B cell (primary cell): Measurements from ENCODE around the gene EFR3B. TPM values are rescaled to one million over a fixed set of nuclear protein-coding genes. Genes with fewer than 3 reads are reported as not detected.

Experiments used
- ATAC-seq: fragments of 200-7000 bp; cut with Tn5 transposase; one replicate; pipeline ENCODE4 v1.10.0; 2021; ENCODE audit warnings: low read depth, mild to moderate bottlenecking, moderate number of reproducible peaks, moderate library complexity
- CTCF ChIA-PET: fragments of 350-600 bp; sonication (Branson Sonifier 250); formaldehyde crosslinking; loops from one replicate; lab custom pipeline; 2021; ENCODE audit warnings: antibody characterized with exemption, inconsistent platforms; lab: Charles Lee
- POLR2A ChIA-PET: fragments of 350-600 bp; sonication (Branson Sonifier 250); formaldehyde crosslinking; loops from one replicate; lab custom pipeline; 2021; ENCODE audit warnings: antibody characterized with exemption; lab: Charles Lee
- DNase-seq: peaks from one replicate; pipeline ENCODE4 v3.0.0; 2013
- H2AFZ ChIP-seq: 2 replicates; pipeline ENCODE4 v1.6.1; 2012; ENCODE audit warnings: mild to moderate bottlenecking, low read depth, low read length; ENCODE audit not compliant: insufficient read depth, poor library complexity, severe bottlenecking
- H3K27ac ChIP-seq, 2 donors: 1 replicate in 1 of 2; 2 replicates in 1 of 2; pipeline ENCODE4 v1.5.1; 2012 to 2013; ENCODE audit warnings: low read length in 2 of 2, mild to moderate bottlenecking in 2 of 2, moderate library complexity in 1 of 2
- H3K27me3 ChIP-seq, 4 experiments: fragments of 200-600 bp in 1 of 4; sonication (generic) in 1 of 4; replicated peaks in 1 of 4; 1 replicate in 2 of 4; 2 replicates in 2 of 4; pipeline versions ENCODE4 v1.6.1 to v1.7.0; 2013 to 2016; ENCODE audit warnings: low read length in 3 of 4, mild to moderate bottlenecking in 2 of 4, mixed read lengths in 1 of 4, moderate library complexity in 1 of 4; ENCODE audit not compliant: insufficient read depth in 4 of 4, control insufficient read depth in 3 of 4; ENCODE audit errors: control extremely low read depth in 1 of 4
- H3K36me3 ChIP-seq, 2 experiments: replicated peaks in 1 of 2; 1 replicate in 1 of 2; 2 replicates in 1 of 2; pipeline versions ENCODE4 v1.6.1 to v1.7.1; 2013; ENCODE audit warnings: low read length in 1 of 2; ENCODE audit not compliant: insufficient read depth in 2 of 2, control insufficient read depth in 1 of 2; ENCODE audit errors: control extremely low read depth in 1 of 2, extremely low read depth in 1 of 2
- H3K4me1 ChIP-seq, 2 donors: fragments of 200-600 bp in 1 of 2; sonication (generic) in 1 of 2; 1 replicate in 1 of 2; 2 replicates in 1 of 2; pipeline versions ENCODE4 v1.5.1 to v1.6.1; 2013 to 2017; ENCODE audit warnings: low read length in 2 of 2; ENCODE audit not compliant: control insufficient read depth in 2 of 2, insufficient read depth in 2 of 2
- H3K4me2 ChIP-seq: replicated peaks from 2 replicates; pipeline ENCODE3; 2012; ENCODE audit warnings: mild to moderate bottlenecking, low read depth, low read length; ENCODE audit not compliant: poor library complexity, severe bottlenecking
- H3K4me3 ChIP-seq, 5 experiments: fragments of 200-600 bp in 1 of 5; sonication (generic) in 1 of 5; 1 replicate in 3 of 5; 2 replicates in 2 of 5; pipeline versions ENCODE4 v1.5.1 to v1.7.0; 2011 to 2016; ENCODE audit warnings: low read length in 4 of 5, mild to moderate bottlenecking in 4 of 5, low read depth in 2 of 5, control low read depth in 1 of 5, moderate library complexity in 1 of 5; ENCODE audit not compliant: insufficient read depth in 1 of 5; ENCODE audit errors: control extremely low read depth in 1 of 5, extremely low read depth in 1 of 5
- H3K79me2 ChIP-seq: fragments of 200-600 bp; sonication (generic); one replicate; pipeline ENCODE4 v1.6.0; 2016; ENCODE audit warnings: low read length; ENCODE audit not compliant: control insufficient read depth, insufficient read depth
- H3K9ac ChIP-seq: fragments of 200-600 bp; sonication (generic); 2 replicates; pipeline ENCODE4 v1.6.1; 2017; ENCODE audit warnings: mild to moderate bottlenecking, low read length, moderate library complexity
- H3K9me3 ChIP-seq, 3 donors: one replicate each; pipeline versions ENCODE4 v1.6.1 to v1.7.1; 2013; ENCODE audit warnings: low read length in 2 of 3; ENCODE audit not compliant: control insufficient read depth in 2 of 3, insufficient read depth in 1 of 3; ENCODE audit errors: control extremely low read depth in 1 of 3
- H4K20me1 ChIP-seq: 2 replicates; pipeline ENCODE4 v1.6.0; 2012; ENCODE audit warnings: mild to moderate bottlenecking, low read length; ENCODE audit not compliant: insufficient read depth, control insufficient read depth, poor library complexity, severe bottlenecking
- H3K27ac Mint-ChIP-seq: one replicate; pipeline ENCODE4 v1.8.0; 2021; ENCODE audit warnings: mixed read lengths
- H3K27me3 Mint-ChIP-seq: one replicate; pipeline ENCODE4 v1.8.0; 2021; ENCODE audit warnings: mixed read lengths
- H3K4me1 Mint-ChIP-seq: one replicate; pipeline ENCODE4 v1.8.0; 2021; ENCODE audit warnings: mixed read lengths
- H3K4me3 Mint-ChIP-seq: one replicate; pipeline ENCODE4 v1.8.0; 2021; ENCODE audit warnings: mixed read lengths
- H3K9me3 Mint-ChIP-seq: one replicate; pipeline ENCODE4 v1.8.0; 2022; ENCODE audit warnings: mixed read lengths; ENCODE audit not compliant: insufficient read depth
- EZH2 ChIP-seq: IDR thresholded peaks from 2 replicates; pipeline ENCODE4 v1.6.1; 2012; ENCODE audit warnings: borderline replicate concordance, low read depth, mild to moderate bottlenecking, moderate library complexity, low read length; ENCODE audit not compliant: insufficient read depth, poor library complexity, severe bottlenecking
- WGBS: methylation state at CpG from one replicate; pipeline ENCODE4 v1.1.5; 2013; ENCODE audit warnings: missing lambda C conversion rate; ENCODE audit not compliant: insufficient coverage; 5-methylcytosine and 5-hydroxymethylcytosine counted together
- intact Hi-C: fragments of 100-400 bp; cut with micrococcal nuclease; formaldehyde crosslinking; loops from one replicate; pipeline ENCODE4 v1.10.0; 2022
- polyA plus RNA-seq: library from polyadenylated mRNA; depleted of rRNA; stranded (reverse); fragments of >200 nt; gene quantifications from 2 replicates; pipeline ENCODE4 v1.2.3, GENCODE V29; 2012
- total RNA-seq, 2 donors: library from RNA; stranded (reverse); fragments of 120-200 nt in 1 of 2; gene quantifications; 1 replicate in 1 of 2; 2 replicates in 1 of 2; pipeline versions ENCODE4 v1.2.3 to v1.2.4, GENCODE V29; 2013 to 2022
- TF ChIP-seq, protein P1 (sequence below): fragments of 200-600 bp; IDR thresholded peaks from one replicate; pipeline ENCODE4 v1.8.0; 2022; ENCODE audit warnings: antibody characterized with exemption, mild to moderate bottlenecking

EFR3B gene
- total and polyA plus RNA-seq, 2 donors (not counting 1 experiment from before 2014, with no cell fraction given), result 0.15 TPM; not detected in 1

DNA sequence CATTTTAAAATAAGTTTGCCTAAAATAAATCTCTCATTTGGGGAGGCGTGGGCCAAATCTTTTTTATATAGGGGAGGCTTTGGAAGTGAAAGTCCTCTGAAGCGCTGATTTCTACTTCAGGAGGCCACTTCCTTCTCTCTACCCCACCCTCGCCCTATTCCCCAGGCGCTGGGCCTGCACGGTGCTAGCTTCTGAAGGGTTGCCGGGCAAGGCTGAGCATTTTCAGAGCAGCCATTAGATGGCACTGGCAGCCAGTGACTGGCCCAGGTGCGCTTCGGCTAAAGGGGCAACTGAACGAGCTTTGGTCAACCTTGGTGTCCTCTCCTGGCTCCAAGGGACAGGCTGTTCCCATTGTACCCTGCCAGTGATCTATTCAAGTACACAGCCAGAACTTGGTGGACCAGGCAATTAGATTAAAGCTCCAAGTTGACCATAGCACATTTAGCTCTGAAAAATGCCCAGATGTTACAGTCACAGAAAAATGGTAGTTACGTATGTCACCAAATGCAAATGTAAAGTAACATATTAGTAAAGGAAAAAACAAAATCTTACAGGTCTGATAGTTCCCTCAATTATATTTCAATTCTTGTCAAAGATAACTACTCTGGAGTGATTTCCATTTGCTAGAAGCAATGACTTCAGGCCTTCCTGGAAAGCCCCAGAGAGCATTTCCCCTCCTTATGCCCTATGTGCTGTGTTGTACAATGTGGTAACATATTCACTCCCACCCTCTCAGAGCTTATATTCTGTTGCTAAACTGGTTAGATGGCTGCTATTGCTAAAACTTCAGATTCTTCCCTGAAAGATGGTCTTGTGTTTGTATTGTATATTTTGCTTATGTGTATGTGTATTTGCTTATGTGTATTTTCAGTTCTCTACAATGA lies 124.4 kb downstream of the EFR3B start:
- Histone ChIP-seq H3K4me1 (peaks cover 36 to 40% of the 10 kb centered on the region in 2 donors), H3K4me2 (peak overlapping the region; percentile 56), H3K27me3 (peaks cover 0 to 34% (median 21%) of the 10 kb centered on the region in 4 experiments), H4K20me1 (no peaks in the 10 kb centered on the region), H3K4me3 (no peak overlapping the region), H3K27ac (peak overlapping the region; percentile 34 to 46), H2AFZ (peak overlapping the region; percentile 20), H3K9me3 (peaks cover 0 to 20% (median 0%) of the 10 kb centered on the region in 3 donors), H3K9ac (peak overlapping the region; percentile 8), H3K79me2 (no peaks in the 10 kb centered on the region), H3K36me3 (no peaks in the 10 kb centered on the region)
- Mint-ChIP-seq H3K4me1 (peaks cover 41% of the 10 kb centered on the region), H3K27me3 (peaks cover 36% of the 10 kb centered on the region), H3K4me3 (peak overlapping the region; percentile 76), H3K9me3 (no peaks in the 10 kb centered on the region), H3K27ac (no peak overlapping the region)
- WGBS, result 5% methylated on average over 7 of the region's 10 CpGs
- POLR2A ChIA-PET, result interaction anchor here (0.6 to 1.6 kb wide), 4 partner anchors 49 to 329 kb away, joined by 3 to 9 read pairs (median 4); no protein-coding TSS in a partner anchor
- ATAC-seq (peak; percentile 95), DNase-seq (peak; percentile 90)
- TF ChIP-seq, protein P1, sequence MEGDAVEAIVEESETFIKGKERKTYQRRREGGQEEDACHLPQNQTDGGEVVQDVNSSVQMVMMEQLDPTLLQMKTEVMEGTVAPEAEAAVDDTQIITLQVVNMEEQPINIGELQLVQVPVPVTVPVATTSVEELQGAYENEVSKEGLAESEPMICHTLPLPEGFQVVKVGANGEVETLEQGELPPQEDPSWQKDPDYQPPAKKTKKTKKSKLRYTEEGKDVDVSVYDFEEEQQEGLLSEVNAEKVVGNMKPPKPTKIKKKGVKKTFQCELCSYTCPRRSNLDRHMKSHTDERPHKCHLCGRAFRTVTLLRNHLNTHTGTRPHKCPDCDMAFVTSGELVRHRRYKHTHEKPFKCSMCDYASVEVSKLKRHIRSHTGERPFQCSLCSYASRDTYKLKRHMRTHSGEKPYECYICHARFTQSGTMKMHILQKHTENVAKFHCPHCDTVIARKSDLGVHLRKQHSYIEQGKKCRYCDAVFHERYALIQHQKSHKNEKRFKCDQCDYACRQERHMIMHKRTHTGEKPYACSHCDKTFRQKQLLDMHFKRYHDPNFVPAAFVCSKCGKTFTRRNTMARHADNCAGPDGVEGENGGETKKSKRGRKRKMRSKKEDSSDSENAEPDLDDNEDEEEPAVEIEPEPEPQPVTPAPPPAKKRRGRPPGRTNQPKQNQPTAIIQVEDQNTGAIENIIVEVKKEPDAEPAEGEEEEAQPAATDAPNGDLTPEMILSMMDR, result peak; percentile 67
- no peak for TF ChIP-seq EZH2
- CTCF ChIA-PET, result interaction anchor here (0.6 to 8.2 kb wide), 49 partner anchors 8 to 686 kb away, joined by 3 to 109 read pairs (median 5); no protein-coding TSS in a partner anchor
- intact Hi-C loops, result loop anchor here (1.0 to 10.0 kb wide), 8 partner anchors 30 to 401 kb away; partner anchors contain the start of gene EFR3B
